B cell (primary cell): ENCODE results near the gene SYNDIG1L.

Experiments
- CTCF ChIP-seq: fragments of 200-600 bp; IDR thresholded peaks from one replicate; pipeline ENCODE4 v1.8.0; 2022; ENCODE audit warnings: antibody characterized with exemption, mild to moderate bottlenecking
- EZH2 ChIP-seq: IDR thresholded peaks from 2 replicates; pipeline ENCODE4 v1.6.1; 2012; ENCODE audit warnings: borderline replicate concordance, low read depth, mild to moderate bottlenecking, moderate library complexity, low read length; ENCODE audit not compliant: insufficient read depth, poor library complexity, severe bottlenecking

- TF ChIP-seq CTCF (peak; percentile 99), EZH2 (no peak)
These were observed 63.6 kb downstream of the SYNDIG1L start for GRCh38 chr14:74362361-74362915.
